Measurements from ENCODE around the gene MAP4.
"Not testable (repeated sequence)": the region's sequence is repeated elsewhere in the genome, so short reads cannot be mapped to it uniquely, and the experiment has no call there.

Gene MAP4

DNA sequence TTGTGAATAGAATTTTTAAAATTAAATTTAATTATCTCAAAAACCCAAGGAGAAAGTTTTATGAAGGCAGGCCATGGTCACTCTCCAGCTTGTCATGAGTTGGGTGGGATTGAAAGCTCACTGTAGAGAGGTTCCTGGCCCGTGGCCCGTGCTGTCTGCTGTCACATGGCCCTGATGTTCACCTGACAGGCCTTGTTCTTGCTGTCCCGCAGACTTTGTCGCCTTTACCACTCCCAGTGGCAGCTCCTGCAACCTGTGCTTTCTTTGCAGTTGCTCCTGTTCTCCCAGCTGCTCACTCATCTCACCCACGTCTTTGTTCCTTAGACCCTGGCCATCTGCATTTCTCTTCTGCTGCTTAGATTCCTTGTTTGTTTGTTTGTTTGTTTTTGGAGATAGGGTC is 177.7 kb downstream of the MAP4 start:
- DNase-seq = no peak

DNA sequence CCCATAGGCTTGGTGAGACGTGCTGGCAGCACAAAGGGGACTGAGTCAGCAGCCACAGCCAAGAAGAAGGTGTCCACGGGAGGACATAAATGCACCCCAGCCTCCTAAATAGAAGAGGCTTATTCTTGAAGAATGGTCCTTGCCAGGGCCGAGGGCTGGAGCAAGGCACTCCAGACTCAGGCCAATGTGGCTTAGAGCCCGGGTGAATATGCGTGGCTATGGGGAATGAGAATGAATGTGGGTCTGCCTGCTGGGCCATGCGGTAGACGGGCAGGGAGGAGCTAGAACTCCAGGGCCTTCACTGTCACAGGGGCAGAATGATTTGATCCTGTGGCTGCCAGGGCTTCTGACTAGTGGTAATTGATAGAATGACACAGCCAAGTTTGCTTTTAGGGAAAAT is 179.2 kb downstream of the MAP4 start:
- DNase-seq = no peak

DNA sequence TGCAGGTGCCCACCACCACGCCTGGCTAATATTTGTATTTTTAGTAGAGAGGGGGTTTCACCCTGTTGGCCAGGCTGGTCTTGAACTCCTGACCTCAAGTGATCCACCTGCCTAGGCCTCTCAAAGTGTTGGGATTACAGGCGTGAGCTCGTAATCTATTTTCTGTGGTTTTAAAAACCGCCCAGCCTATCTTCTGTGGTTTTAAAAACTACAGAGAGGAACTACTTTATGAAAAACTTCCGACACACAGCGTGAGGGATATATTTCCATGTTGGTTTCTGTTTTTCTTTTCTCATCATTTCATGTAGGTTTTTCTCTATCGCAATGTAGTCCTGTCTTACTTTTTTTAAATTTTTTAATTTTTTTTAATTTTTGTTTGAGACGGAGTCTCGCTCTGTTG is 186.7 kb downstream of the MAP4 start:
- DNase-seq = not testable (repeated sequence)

DNA sequence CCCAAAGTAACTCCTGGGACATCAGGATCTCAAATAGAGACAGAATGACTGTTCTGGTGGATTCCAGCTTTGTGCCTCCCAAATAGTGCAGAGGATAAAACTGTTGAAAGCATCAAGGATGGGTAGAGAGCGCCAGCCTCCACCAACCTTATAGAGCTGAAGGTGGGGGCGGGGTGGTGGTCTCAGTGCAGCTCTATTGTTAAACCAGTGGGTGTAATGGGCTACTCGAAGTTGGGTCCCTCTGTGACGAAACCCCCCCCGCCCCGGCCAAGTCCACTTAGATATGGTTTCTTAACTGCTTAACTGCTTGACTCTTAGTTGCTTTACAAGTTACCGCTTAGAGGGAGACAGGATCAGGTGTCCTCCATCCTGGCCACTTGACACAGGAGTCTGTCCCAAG is 190.6 kb downstream of the MAP4 start:
- no peak for DNase-seq

DNA sequence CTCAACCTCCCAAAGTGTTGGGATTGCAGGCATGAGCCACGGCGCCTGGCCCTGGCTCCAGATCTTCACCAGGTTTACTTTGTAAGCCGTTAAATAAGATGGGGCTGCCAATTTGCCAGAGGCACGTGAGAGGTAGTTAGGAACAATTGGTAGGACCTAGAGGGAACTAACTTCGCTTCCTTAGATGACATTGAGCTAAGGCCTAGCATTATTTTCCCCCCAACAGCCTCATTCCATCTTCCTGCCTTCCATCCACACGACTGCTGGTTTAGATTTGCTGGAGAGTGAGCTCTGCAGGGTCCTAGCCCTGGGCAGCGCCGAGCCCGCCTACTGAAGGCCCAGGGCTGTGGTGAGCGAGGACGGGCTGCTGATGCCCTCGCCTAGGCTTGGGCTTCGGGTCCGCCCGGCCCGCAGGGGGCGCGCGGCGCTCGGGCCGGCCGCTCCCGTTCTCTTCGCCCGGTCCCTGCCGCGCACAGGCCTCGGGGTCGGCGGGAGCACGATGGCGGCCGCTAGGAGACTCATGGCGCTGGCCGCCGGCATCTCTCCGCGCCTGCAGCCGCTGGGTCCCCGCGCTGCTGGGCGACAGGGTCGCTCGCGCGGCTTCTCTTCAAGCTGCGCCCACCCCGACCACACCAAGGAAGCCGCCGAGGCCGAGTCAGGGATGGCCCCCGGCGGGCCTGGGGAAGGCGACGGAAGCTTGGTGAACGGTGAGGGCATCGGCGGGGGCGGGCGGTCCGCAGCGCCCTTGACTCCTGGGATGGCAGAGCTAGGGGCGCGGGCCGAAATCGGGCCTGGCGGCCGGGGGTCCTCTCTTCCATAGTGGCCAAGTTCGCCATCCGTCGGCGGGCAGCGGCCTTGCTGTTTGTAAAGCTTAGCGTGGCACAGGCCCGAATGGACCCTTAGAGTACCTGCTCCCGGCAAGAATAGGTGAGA is 191.4 kb downstream of the MAP4 start:
- DNase-seq = peak; percentile 84

DNA sequence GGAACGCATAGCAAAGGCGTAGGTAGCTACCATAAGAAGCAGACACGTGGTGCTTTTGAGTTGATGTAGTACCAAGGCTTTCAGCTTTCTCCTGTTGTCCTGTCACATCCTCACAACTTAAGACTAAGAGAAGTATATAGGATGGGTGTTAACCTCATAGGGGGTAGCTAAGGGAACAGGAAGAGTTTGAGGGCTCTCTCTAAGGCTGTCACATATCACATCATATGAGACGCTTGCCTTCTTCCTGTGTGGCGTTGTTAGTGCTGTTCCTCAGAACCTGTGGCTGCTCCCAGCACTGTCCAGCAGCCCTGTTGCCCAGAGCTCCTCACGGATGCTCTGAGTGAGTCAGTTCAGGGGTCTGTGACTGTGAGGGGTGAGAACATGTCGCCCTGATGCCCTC is 198.6 kb downstream of the MAP4 start:
- no peak for DNase-seq

DNA sequence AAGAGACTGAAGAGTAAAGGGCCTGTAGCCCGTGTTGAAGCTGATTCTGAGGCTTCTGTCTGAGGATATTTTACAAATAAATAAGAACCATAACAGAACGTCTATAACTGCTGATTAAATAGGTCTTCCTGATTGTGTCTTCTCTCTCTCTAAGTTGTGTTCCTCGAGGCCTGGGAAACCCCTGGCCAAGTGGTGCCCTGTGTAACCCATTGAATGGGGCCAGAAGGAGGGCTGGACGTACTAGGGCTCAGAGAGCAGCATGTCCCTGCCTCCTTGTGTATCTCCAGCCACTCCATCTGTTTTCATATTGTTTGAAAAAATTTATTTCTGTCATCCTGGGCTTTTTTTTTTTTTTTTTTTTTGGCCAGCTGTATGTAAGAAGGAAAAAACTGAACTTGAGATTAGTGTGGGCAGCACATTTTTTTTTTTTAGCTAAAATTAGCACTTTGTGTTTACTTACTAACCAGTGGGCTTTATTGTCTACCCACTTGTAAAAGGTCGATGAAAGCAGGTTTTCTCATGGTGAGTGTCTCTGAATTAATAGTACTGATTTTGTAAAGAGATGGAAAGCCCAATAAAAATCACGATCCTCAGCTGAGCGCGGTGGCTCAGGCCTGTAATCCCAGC is 202.6 kb downstream of the MAP4 start:
- no peak for DNase-seq

DNA sequence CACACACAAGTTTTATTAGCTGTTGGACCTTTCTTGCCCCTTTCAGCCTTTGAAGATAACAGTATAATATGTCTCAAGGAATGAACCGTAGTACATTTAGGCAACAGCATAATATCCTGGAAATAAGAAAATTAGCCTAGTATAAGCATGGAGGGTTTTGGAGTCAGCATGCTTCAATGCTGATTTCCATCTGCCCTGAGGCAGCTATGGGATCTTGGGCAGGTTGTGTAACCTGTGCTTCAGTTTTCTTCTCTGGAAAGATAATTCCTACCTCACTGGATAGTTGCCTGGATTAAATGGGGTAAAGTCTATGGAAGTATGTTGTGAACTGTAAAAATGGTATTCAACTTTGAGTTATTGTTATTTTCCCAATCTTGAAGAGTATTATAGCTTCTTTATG is 211.6 kb downstream of the MAP4 start:
- no peak for DNase-seq

DNA sequence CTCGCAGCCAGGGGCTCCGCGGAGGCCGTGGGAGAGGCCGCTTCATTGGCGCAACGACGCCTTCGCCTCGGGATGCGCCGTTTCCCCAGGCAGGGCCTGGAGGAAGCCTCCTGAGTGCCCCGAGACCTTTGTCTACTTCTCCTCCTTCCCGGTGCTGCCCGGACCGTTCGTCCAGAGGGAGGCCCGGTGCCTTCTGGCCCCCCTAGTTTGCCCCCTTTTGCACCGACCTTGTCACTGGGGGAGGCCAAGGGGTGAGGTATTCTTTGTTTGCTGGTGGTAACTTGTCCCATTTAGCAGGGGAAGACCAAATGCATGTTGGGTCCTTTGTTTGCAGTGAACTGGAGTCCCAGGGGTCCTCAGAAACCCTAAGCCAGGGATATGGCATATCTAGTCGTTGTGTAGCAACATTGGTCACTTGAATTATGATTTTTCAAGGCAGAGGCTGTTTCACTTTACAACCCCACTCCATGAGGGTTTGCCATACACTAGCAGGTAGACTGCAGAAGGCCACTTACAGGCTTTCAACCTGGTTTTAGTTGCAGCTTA is 212.7 kb downstream of the MAP4 start:
- DNase-seq = no peak

DNA sequence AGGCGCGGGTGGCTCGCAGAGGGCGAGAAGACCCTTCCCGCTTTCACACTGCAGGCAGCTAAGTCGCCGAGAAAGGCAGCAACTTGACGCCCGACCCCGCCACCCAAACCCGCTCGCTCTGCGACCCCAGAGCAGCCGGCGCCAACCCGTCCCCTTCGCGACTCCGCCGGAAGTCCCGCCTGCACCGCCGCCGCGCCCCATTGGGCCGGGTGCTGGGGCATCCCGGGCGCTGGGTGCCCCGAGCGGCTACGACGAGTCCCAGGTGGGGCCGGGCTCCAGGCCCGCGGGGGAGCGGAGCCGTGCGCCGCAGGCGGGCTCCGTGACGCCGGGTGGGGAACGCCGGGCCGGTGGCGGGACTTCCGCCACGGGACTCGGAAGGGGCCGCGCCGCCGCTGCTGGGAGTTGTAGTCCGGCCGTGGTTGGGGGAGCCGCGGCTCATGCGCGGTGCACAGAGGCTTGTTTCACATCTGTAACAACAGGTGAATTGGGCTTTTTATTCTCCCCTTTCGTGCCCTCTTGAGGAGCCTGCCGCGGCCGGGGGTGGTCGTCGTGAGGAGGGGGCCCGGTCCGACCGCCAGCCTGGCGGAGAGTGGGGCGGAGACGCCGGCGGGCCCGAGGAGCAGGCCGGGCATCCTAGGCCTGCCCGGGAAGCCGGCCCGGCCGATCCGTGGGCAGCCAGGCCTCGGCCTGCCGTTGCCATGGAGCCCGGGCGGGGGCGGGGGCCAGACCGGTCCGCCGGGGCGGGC is 213.3 kb downstream of the MAP4 start, which contains the start of gene DHX30:
TSS of gene DHX30 (plus strand) at position 405 of the 746 bp plus-strand sequence. CDS start 7,546 bp downstream, outside the sequence.
- peak; percentile 91 for DNase-seq

Data from stimulated activated CD4-positive, alpha-beta T cell treated with anti-CD3 and anti-CD28 coated beads, Interleukin-15, amount 100 ng/mL, for 24 hours (primary cell).